Breast epithelium (tissue), 4 donors: Measurements from ENCODE around the gene RGS1. TPM values are rescaled to one million over a fixed set of nuclear protein-coding genes. Genes with fewer than 3 reads are reported as not detected.

Experiments used
- DNase-seq, 2 donors: peaks; one replicate each; pipeline ENCODE4 v3.0.0-alpha.2; 2019; ENCODE audit warnings: low spot score in 2 of 2
- H3K27ac ChIP-seq, 2 donors: fragments of 200-600 bp; sonication (generic) in 1 of 2; one replicate each; pipeline ENCODE4 v1.5.1; 2016 to 2019; ENCODE audit warnings: mild to moderate bottlenecking in 1 of 2
- H3K27me3 ChIP-seq, 2 donors: fragments of 200-600 bp; sonication (generic) in 1 of 2; one replicate each; pipeline versions ENCODE4 v1.5.1 to v1.6.0; 2017 to 2019; ENCODE audit warnings: control low read depth in 1 of 2, mild to moderate bottlenecking in 1 of 2
- H3K36me3 ChIP-seq: fragments of 200-600 bp; one replicate; pipeline ENCODE4 v1.5.1; 2019
- H3K4me1 ChIP-seq, 2 donors: fragments of 200-600 bp; sonication (generic); one replicate each; pipeline ENCODE4 v1.5.1; 2016 to 2019; ENCODE audit warnings: control low read depth in 1 of 2
- H3K4me3 ChIP-seq, 3 donors: fragments of 200-600 bp; sonication (generic); 1 replicate in 2 of 3; 2 replicates in 1 of 3; pipeline ENCODE4 v1.5.1; 2016 to 2019; ENCODE audit warnings: mild to moderate bottlenecking in 3 of 3, moderate library complexity in 2 of 3
- H3K9me3 ChIP-seq, 2 donors: fragments of 200-600 bp; sonication (generic) in 1 of 2; one replicate each; pipeline ENCODE4 v1.5.1; 2016 to 2019; ENCODE audit warnings: control low read depth in 1 of 2
- POLR2A ChIP-seq: fragments of 450-650 bp; IDR thresholded peaks from one replicate; pipeline ENCODE4 v1.6.1; 2016; ENCODE audit warnings: antibody characterized with exemption, mild to moderate bottlenecking, moderate library complexity
- POLR2AphosphoS5 ChIP-seq, 3 donors: sonication (generic); formaldehyde crosslinking; IDR thresholded peaks; one replicate each; pipeline ENCODE4 v1.6.1; 2017; ENCODE audit warnings: antibody characterized with exemption in 3 of 3
- intact Hi-C: fragments of 100-400 bp; cut with DNase I; formaldehyde crosslinking; loops from one replicate; pipeline ENCODE4 v1.15.1; 2023; ENCODE audit warnings: low total_unique reads
- total RNA-seq, 3 donors: library from RNA; depleted of rRNA; stranded (reverse); fragments of >200 nt; gene quantifications; one replicate each; pipeline ENCODE4 v1.1.0, GENCODE V29; 2016
- TF ChIP-seq, protein P1 (sequence below), 3 donors: fragments of 450-650 bp; IDR thresholded peaks; one replicate each; pipeline ENCODE4 v1.5.1; 2016 to 2017; ENCODE audit warnings: antibody characterized with exemption in 3 of 3, mild to moderate bottlenecking in 3 of 3, moderate library complexity in 3 of 3

The RGS1 gene
- total RNA-seq, 3 donors from 2014 or later: 13.6 to 210 (median 189) TPM

DNA sequence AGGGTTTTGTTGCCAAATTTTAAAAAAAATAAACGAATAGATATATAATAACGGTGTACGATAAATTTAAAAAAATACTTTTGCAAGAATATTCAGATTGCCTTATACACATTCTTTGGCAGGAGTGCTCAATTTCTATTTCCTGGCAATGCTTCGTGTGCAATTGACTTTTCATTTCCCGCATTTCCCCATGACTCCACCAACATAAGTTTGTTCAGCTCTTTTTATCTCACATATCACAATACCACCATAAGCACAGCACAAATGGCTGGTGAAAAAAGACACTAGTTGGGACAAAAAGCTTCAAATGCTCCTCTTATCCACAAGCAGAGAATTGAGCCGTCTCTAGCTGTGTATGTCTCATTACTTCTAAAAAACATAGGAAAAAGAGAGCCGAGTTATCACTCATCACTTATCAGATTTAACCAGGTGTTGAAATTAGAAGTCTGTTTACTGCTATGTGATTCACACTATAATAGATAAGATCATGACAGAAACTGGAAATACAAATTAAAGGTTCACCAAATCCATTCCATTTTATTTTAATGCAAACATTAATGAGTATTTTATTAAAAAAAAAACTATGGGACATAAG, 28.9 kb upstream of the RGS1 start:
- intact Hi-C loops: no loop called here
- no peak overlapping the region for H3K4me3 ChIP-seq
- TF ChIP-seq POLR2AphosphoS5 (IDR thresholded peaks at IDR 0.05): no peak
- no peak for TF ChIP-seq POLR2A
- TF ChIP-seq, protein P1, sequence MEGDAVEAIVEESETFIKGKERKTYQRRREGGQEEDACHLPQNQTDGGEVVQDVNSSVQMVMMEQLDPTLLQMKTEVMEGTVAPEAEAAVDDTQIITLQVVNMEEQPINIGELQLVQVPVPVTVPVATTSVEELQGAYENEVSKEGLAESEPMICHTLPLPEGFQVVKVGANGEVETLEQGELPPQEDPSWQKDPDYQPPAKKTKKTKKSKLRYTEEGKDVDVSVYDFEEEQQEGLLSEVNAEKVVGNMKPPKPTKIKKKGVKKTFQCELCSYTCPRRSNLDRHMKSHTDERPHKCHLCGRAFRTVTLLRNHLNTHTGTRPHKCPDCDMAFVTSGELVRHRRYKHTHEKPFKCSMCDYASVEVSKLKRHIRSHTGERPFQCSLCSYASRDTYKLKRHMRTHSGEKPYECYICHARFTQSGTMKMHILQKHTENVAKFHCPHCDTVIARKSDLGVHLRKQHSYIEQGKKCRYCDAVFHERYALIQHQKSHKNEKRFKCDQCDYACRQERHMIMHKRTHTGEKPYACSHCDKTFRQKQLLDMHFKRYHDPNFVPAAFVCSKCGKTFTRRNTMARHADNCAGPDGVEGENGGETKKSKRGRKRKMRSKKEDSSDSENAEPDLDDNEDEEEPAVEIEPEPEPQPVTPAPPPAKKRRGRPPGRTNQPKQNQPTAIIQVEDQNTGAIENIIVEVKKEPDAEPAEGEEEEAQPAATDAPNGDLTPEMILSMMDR (IDR thresholded peaks at IDR 0.05): no peak
- H3K27me3 ChIP-seq: no peaks in the 10 kb centered on the region
- H3K4me1 ChIP-seq: no peaks in the 10 kb centered on the region
- DNase-seq: no peak
- no peaks in the 10 kb centered on the region for H3K36me3 ChIP-seq
- H3K27ac ChIP-seq: no peak overlapping the region
- no peaks in the 10 kb centered on the region for H3K9me3 ChIP-seq

DNA sequence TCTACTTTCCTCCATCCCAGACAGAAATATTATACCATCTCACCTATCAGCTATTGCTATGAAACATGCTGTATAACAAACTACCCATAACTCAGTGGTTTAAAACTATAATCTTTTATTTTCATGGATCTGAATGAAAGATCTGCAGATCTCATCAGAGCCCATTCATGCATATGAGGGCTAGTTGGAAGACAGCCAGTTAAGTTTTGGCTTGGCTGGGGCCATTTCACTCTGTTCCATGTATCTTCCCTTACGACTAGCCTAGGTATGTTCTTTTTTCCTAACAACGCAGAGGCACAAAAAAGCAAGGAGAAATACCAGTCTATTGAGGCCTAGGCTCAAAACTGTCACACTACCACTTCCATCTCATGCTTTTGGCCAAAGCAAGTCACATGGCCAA, 28.1 kb upstream of the RGS1 start:
- no peak for DNase-seq
- no peak overlapping the region for H3K4me3 ChIP-seq

DNA sequence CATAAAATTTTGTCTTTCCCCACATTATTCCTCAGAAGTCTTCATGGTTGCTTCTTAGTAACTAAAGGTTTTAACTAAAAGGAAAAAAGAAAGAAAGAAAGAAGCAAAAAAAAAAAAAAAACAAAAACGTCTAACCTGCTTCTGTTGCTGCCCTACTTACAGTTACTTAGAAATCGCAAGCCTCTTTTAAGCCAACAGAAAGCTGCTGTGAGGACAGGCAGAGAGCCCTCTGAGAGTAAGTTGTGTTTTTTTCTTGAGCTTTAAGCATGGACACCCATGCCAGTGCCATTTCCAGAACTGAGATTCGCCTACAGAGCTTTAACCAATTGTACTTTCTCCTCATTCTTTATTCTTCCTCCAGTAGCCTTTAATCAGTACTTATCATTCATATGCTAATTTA, 25.6 kb upstream of the RGS1 start:
- Histone ChIP-seq H3K9me3 (no peaks in the 10 kb centered on the region), H3K27me3 (no peaks in the 10 kb centered on the region), H3K4me1 (no peaks in the 10 kb centered on the region), H3K4me3 (no peak overlapping the region), H3K27ac (no peak overlapping the region), H3K36me3 (no peaks in the 10 kb centered on the region)
- DNase-seq: no peak
- intact Hi-C loops: no loop called here
- TF ChIP-seq, protein P1 (IDR thresholded peaks at IDR 0.05): no peak
- no peak for TF ChIP-seq POLR2A
- no peak for TF ChIP-seq POLR2AphosphoS5 (IDR thresholded peaks at IDR 0.05)

More for the DNA sequence above, 28.1 kb upstream of the RGS1 start:
- H3K9me3 ChIP-seq: no peaks in the 10 kb centered on the region
- intact Hi-C loops: no loop called here
- H3K4me1 ChIP-seq: no peaks in the 10 kb centered on the region
- no peak overlapping the region for H3K27ac ChIP-seq
- TF ChIP-seq POLR2AphosphoS5 (IDR thresholded peaks at IDR 0.05) (no peak), POLR2A (no peak)
- TF ChIP-seq, protein P1 (IDR thresholded peaks at IDR 0.05): no peak
- H3K27me3 ChIP-seq: no peaks in the 10 kb centered on the region
- H3K36me3 ChIP-seq: no peaks in the 10 kb centered on the region

DNA sequence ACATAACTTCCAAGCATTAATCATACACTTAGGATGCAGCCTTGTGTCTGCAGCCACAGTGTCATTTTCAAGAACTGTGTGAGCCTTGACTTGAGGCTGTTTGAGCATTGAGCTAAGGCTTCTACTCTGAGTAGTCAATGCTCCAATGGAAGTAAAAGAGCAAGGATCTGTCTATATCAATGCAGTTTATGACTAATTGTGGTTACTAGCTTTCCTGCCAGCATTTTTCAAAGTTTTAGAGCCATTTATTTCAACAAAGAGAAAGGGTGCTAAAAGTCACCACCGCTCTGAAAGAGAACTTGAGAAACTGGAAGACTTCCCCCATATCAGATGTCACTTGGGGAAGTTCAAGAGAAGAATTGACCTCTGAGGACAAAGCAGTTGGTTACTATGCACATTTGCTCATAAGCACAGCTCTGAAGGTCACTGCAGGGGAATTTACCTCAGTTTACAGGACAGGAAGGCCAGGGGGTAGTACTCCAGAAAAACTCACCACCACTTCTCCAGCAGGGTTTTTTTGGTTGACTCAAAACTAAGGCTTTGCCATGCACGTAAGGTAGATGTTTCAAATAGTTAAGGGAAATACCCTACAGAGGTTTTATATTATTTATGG, 24.5 kb upstream of the RGS1 start:
- Histone ChIP-seq H3K27ac (no peak overlapping the region), H3K9me3 (no peaks in the 10 kb centered on the region), H3K4me1 (no peaks in the 10 kb centered on the region), H3K4me3 (no peak overlapping the region), H3K27me3 (no peaks in the 10 kb centered on the region), H3K36me3 (no peaks in the 10 kb centered on the region)
- DNase-seq: no peak
- intact Hi-C loops: no loop called here
- TF ChIP-seq POLR2AphosphoS5 (IDR thresholded peaks at IDR 0.05) (no peak), POLR2A (no peak)
- TF ChIP-seq, protein P1 (IDR thresholded peaks at IDR 0.05): no peak

DNA sequence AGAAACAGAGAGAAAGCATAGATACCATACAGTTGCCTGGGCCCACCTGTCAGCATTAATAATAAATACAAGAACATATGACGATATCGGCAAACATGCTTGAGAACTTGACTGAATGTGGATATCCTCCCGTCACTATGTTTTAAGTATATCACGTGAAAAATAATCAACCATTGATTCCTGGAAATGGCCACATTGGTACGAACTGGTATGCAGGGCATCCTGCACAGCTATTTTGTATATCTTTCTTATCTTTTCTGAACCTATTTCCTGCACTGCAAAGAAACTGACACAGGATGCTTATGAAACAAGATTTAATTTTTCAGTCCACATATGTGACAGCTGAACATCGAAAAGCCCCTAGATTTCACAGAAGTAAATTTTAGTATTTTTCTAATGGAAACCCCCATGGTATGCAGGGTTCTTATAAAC, 22.8 kb upstream of the RGS1 start:
- Histone ChIP-seq H3K4me1 (no peaks in the 10 kb centered on the region), H3K4me3 (no peak overlapping the region), H3K9me3 (no peaks in the 10 kb centered on the region), H3K36me3 (no peaks in the 10 kb centered on the region), H3K27me3 (no peaks in the 10 kb centered on the region), H3K27ac (no peak overlapping the region)
- TF ChIP-seq POLR2AphosphoS5 (IDR thresholded peaks at IDR 0.05) (no peak), POLR2A (no peak)
- TF ChIP-seq, protein P1 (IDR thresholded peaks at IDR 0.05): no peak
- DNase-seq: no peak
- intact Hi-C loops: no loop called here
